Suppressor macrophage (primary cell): Measurements from ENCODE around the gene DSCAML1.

Experiments
- DNase-seq, 4 experiments: peaks; one replicate each; pipeline ENCODE4 v3.0.0-alpha.2; 2020 to 2022

The DSCAML1 gene

GRCh38 chr11:117724104-117724503 lies 72.9 kb downstream of the DSCAML1 start:
- no peak for DNase-seq

- no peak for DNase-seq
Measured at GRCh38 chr11:117723277-117724024, 73.6 kb downstream of the DSCAML1 start.

- DNase-seq: no peak
Measured at GRCh38 chr11:117722082-117722481, 74.9 kb downstream of the DSCAML1 start.

- no peak for DNase-seq
Measured at GRCh38 chr11:117720061-117720511, 76.9 kb downstream of the DSCAML1 start.

- DNase-seq: no peak
Measured at GRCh38 chr11:117719480-117719879, 77.5 kb downstream of the DSCAML1 start.

GRCh38 chr11:117717485-117718314 lies 79.3 kb downstream of the DSCAML1 start:
- DNase-seq: no peak

- no peak for DNase-seq
Measured at GRCh38 chr11:117716521-117717440, 80.2 kb downstream of the DSCAML1 start.

GRCh38 chr11:117715801-117716200 lies 81.2 kb downstream of the DSCAML1 start:
- DNase-seq: no peak

- no peak for DNase-seq
Measured at GRCh38 chr11:117713538-117713991, 83.5 kb downstream of the DSCAML1 start.

GRCh38 chr11:117712530-117712929 lies 84.5 kb downstream of the DSCAML1 start:
- DNase-seq: no peak

GRCh38 chr11:117711331-117711730 lies 85.7 kb downstream of the DSCAML1 start:
- no peak for DNase-seq

- no peak for DNase-seq
Measured at GRCh38 chr11:117710211-117710610, 86.8 kb downstream of the DSCAML1 start.

GRCh38 chr11:117706322-117706814 lies 90.6 kb downstream of the DSCAML1 start:
- no peak for DNase-seq

- no peak for DNase-seq
Measured at GRCh38 chr11:117705866-117706265, 91.2 kb downstream of the DSCAML1 start.

- DNase-seq: no peak
Measured at GRCh38 chr11:117704395-117705100, 92.5 kb downstream of the DSCAML1 start.

- no peak for DNase-seq
Measured at GRCh38 chr11:117702946-117703598, 93.9 kb downstream of the DSCAML1 start.

- no peak for DNase-seq
Measured at GRCh38 chr11:117701781-117702180, 95.2 kb downstream of the DSCAML1 start.

GRCh38 chr11:117700551-117700950 lies 96.5 kb downstream of the DSCAML1 start:
- no peak for DNase-seq

GRCh38 chr11:117697319-117697718 lies 99.7 kb downstream of the DSCAML1 start:
- no peak for DNase-seq

- no peak for DNase-seq
Measured at GRCh38 chr11:117696540-117696939, 100.5 kb downstream of the DSCAML1 start.

- DNase-seq: no peak
Measured at GRCh38 chr11:117693344-117693743, 103.7 kb downstream of the DSCAML1 start.
